HG03135 (cell line): ENCODE results near the gene PRDX2.
A peak's percentile ranks its signal among the peaks of the same experiment; 100 is the strongest.

Experiments used
- ATAC-seq: cut with Tn5 transposase; IDR thresholded peaks from one replicate; pipeline ENCODE4 v1.9.1; 2021; ENCODE audit warnings: mild to moderate bottlenecking, moderate library complexity; ENCODE audit not compliant: unreplicated experiment

The PRDX2 gene

DNA sequence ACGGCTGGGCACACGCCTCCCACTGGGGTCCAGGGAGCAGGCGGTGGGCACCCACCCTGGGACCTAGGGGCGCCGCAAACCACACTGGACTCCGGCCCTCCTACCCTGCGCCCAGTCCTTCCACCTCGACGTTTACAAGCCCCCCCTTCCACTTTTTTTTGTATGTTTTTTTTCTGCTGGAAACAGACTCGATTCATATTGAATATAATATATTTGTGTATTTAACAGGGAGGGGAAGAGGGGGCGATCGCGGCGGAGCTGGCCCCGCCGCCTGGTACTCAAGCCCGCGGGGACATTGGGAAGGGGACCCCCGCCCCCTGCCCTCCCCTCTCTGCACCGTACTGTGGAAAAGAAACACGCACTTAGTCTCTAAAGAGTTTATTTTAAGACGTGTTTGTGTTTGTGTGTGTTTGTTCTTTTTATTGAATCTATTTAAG is 8.7 kb downstream of the PRDX2 start:
- no peak for ATAC-seq

DNA sequence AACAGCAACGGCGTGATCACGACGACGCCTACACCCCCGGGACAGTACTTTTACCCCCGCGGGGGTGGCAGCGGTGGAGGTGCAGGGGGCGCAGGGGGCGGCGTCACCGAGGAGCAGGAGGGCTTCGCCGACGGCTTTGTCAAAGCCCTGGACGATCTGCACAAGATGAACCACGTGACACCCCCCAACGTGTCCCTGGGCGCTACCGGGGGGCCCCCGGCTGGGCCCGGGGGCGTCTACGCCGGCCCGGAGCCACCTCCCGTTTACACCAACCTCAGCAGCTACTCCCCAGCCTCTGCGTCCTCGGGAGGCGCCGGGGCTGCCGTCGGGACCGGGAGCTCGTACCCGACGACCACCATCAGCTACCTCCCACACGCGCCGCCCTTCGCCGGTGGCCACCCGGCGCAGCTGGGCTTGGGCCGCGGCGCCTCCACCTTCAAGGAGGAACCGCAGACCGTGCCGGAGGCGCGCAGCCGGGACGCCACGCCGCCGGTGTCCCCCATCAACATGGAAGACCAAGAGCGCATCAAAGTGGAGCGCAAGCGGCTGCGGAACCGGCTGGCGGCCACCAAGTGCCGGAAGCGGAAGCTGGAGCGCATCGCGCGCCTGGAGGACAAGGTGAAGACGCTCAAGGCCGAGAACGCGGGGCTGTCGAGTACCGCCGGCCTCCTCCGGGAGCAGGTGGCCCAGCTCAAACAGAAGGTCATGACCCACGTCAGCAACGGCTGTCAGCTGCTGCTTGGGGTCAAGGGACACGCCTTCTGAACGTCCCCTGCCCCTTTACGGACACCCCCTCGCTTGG is 9.3 kb downstream of the PRDX2 start:
- no peak for ATAC-seq

DNA sequence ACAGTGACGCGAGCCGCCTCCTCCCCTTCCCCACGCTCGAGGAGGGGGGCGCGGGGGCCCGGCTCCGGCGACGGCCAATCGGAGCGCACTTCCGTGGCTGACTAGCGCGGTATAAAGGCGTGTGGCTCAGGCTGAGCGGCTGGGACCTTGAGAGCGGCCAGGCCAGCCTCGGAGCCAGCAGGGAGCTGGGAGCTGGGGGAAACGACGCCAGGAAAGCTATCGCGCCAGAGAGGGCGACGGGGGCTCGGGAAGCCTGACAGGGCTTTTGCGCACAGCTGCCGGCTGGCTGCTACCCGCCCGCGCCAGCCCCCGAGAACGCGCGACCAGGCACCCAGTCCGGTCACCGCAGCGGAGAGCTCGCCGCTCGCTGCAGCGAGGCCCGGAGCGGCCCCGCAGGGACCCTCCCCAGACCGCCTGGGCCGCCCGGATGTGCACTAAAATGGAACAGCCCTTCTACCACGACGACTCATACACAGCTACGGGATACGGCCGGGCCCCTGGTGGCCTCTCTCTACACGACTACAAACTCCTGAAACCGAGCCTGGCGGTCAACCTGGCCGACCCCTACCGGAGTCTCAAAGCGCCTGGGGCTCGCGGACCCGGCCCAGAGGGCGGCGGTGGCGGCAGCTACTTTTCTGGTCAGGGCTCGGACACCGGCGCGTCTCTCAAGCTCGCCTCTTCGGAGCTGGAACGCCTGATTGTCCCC is 10.1 kb downstream of the PRDX2 start, which contains the start of gene JUNB:
JUNB (plus strand) TSS at position 142 of the 706 bp plus-strand sequence; CDS start at position 428, 286 bp downstream.
- peak; percentile 31 for ATAC-seq

DNA sequence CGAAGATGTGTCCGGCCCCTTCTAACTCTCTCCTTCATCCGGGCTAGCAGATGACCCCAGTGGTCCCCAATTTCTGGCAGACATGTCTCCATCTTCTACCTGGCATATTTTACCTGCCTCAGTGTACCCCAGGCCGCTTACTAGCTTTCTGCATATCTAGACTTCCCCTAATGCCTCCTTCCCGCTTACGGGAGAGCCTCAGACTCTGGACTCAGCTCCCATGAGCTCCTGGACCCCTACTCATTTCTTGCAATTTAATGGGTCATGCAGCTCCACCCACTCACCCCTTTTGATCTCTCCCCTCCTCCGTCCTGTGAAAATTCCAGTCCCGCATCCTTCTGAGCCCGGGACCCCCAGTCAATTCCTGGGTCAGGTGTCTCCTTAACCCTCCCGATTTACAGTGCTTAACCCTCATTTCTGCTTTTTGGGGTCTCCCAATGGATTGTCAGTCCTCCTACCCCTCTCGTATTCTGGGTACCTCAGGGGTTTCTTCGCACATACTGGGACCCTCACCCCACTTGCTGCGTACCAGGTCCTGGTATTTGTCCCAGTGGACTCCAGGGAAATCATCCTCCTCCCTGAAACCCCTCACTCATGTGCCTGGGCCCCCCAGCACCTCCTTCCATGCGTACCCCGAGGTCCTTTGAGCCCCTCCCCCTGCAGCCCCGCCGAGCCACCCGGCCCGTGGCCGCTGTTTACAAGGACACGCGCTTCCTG is 10.8 kb downstream of the PRDX2 start:
- ATAC-seq = no peak

DNA sequence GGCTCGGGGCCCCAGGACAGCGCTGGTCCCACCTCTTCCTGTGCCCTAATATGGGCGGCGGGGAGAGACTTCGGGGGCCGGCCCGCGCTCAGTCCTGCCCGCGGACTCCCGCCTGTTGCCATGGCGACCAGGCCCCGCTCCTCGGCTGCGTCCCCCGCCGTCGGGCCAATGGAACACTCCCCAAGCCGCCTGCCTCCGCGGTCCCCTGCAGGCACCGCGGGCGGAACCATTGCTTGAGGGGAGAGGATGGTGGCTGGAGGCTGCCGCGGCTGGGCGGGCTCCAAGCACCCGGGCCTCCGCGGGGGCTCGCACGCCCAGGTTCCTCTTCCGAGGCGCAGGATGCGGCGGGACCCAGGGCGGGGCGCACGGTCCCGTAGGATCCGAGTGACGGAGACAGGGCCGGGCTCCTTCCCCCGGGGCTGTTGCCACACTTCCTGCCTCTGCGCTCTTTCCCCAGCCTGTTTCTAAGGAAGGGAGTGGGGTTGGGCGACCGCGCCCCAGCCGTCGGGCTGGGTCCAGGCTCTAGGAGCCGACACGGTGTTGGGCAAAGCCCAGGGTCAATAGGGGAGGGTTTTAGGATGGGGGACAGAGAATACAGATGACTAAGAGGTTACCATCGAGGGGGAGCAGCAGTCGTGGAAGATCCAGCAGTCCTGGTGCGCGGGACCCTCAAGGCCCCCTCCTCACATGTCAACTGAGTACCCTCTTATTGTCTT is 11.5 kb downstream of the PRDX2 start:
- ATAC-seq = peak; percentile 46

DNA sequence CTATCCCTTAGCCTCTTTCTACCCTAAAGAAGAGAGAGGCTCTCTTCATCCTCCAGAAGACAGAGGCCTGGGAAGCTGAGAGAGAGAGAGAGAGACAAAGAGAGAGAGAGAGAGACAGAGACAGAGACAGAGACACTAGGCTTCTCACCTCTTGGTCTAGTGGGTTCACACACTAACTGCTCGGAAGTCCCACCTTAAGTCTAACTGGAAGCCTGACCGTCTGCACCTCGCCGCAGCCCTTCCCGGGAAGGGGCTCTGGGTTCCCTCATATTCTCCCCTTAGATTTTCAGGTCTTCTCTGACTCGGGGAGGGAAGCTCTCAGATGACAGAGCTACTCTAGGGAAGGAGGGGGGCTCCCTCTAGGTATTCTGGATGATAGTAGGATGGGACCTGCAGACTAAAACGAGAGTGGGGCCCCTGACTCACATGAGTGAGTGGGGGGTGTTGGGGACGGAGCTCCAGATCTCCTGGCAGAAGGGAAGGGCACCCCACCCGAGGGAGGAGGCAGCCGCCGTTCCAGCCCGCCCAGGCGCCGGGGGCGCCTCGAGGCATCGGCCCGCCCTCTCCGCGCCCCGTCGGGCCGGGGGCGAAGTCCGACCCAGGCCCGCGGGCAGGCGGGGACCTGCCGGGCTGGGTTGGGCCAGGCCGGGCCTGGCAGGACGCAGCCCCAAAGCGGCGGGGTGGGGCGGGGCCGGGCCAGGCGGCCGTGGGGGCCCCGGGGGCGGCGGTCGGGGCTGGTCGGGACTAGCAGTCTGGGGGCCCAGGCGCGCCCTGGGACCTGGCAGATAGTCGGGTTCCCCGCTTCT is 12.3 kb downstream of the PRDX2 start:
- ATAC-seq = no peak

DNA sequence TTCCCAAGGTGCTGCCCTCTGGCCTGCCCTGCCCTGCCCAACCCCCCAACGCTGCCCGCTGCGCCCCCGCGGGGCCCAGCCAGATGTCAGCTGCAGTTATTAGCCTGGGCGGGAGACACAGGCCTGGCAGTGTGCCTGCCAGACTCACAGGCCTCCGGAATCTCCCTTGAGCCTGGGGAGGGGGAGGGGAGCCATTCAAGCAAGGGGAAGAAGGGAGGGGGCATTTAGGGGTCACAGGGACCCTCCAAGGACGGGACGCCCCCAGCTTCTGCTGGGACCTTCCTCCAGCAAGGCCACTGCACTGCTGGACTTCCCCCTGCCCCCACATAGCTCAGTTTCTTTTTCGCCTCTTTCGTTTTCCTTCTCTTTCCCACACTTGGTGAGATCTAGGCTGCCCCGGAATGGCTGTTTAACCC is 12.9 kb downstream of the PRDX2 start:
- no peak for ATAC-seq

DNA sequence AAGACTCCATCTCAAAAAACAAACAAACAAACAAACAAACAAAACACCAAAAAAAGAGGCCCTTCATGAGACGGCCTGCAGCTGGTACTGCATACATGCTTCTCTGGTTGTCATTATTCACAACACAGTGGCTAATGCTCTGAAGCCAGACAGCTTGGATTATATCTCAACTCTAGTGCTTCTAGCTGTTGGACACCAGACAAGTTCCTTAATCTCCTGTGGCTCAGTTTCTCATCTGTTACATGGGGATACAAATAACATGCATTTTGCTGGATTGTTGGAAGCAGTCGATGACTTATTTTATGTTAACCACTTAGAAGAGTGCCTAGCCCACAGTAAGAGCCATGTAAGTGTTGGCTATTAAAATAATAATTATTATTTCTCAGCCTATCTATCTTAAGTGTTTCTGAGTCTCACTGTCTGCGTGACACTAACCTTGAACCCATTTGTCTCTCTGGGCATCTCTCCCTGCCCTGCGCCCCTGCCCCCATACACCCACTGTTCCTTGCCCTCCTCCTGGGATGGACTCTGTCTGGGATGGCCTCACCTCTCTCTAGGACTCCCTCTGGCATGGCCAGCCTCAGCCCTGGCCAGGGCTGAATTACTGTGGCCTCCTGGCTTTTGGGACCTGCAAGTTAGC is 13.4 kb downstream of the PRDX2 start:
- ATAC-seq = no peak

DNA sequence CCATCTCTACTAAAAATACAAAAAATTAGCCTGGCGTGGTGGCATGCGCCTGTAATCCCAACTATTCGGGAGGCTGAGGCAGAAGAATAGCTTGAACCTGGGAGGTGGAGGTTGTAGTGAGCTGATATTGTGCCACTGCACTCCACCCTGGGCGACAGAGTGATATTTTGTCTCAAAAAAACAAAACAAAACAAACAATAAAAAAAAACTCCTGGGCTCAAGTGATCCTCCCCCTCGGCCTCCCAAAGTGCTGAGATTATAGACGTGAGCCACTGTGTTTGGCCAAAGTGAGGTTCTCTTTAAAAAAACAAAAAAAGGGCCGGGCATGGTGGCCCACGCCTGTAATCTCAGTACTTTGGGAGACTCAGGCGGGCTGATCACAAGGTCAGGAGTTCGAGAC is 14.1 kb downstream of the PRDX2 start:
- no peak for ATAC-seq

DNA sequence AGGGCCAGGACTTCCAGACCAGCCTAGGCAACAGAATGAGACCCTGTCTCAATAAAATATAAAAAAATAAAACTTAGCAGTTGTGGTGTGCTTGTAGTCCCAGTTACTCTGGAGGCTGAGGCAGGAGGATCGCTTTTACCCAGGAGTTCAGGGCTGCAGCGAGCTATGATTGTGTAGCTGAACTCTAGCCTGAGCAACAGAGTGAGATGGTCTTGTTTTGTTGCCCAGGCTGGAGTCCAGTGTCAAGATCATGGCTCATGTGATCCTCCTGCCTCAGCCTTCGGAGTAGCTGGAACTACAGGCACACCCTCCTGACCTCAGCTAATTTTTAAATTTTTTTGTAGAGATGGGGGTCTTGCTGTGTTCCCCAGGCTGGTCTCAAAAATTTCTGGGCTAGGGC is 14.6 kb downstream of the PRDX2 start:
- ATAC-seq = no peak

DNA sequence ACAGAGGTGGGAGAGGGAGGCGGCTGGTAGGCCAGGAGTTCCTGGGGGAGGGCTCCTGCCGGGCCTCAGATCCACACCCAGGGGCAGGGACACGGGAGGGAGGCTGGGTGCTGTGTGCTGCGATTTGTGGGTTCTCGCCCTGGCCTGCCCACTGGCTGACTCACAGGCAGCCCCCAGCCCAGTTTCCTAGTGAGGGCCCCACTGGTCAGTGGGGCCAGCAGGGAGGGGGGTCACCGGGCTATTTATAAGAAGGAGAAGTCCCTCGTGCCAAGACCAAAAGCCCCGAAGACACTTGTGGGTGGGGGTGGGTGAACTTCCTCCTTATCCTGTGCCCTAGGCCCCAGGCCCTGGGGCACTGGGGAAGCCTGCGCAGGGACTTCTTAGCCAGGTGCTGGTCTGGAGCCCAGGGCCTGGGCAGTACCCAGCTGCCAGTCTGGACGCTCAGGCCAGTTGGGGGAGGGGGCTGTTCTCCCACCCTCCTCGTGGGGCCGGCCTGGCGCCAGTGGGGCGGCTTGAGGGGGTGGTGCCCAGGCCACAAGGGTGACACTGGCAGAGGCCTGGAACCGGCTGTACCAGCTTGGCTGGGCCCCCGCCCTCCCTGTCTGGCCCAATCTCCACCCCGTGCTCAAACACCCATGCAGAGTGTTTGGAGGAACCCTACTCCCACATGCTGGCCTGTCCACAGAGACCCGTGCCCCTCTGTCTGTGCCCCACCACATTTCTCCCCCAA is 15.3 kb downstream of the PRDX2 start:
- ATAC-seq = no peak

DNA sequence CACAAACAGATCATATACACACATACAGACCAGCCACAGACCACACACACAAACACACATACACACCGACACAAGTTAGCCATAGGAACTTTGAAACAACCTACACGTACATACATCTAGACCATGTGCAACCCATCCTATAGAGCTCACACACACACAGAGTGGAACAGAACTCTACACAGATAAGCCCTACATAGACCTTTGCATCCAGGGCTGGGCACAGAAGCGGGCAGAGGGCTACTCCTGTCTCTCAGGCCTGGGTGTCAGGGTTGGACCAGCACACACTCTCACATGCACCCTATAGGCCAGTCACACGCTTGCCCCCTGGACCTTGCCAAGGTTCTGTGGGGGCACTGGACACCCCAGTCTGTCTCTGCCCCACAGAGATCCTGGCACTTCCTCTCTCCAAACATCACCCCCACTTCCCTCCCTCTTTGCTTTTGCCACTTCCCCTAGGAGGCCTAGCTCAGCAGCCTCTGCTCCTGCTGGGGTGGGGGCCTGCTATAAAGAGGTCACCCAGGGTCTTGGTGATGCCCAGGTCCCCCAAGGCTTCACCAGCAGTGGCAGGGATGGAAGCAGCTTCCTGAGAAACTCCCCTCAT is 16.1 kb downstream of the PRDX2 start:
- ATAC-seq = no peak

DNA sequence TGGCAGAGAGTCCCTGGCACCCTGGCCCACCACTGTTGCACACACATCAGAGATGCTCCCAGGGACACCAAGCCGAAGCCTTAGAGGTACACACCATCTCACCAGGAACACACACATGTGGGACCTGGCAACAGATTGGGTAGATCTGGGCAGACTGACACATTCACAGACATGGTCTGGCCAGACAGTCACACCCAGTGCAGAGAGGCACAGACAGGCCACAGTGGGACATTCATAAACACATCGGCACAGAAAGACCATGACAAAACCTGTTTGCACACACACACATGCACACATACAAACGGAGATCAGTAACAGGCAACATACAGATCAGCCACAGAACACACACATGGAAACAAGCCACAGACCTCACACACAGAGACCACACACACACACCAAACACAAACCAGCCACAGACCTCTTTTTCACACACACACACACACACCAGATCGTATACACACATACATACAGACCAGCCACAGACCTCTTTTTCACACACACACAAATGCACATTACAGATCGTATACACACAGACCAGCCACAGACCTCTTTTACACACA is 16.6 kb downstream of the PRDX2 start:
- ATAC-seq = no peak

DNA sequence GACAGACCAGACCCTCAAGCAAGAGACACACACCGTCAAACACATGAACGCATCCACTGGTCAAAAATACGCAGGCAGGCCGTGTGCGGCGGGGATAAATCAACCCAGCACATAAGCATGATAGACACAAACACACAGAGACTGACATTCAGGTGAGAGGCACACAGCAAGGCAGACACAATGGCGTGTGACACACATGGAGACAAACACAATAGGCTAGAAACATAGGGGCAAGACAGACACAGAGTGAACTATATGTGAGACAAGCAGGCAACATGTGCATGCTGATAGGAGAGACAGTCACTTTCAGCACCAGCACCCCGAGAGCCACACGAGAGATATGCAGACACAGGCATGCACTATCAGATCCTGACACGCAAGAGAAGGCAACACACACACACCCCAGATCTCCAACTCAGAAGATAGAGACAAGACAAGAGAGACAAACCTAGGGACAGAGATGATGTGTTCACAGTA is 17.2 kb downstream of the PRDX2 start:
- ATAC-seq = no peak

DNA sequence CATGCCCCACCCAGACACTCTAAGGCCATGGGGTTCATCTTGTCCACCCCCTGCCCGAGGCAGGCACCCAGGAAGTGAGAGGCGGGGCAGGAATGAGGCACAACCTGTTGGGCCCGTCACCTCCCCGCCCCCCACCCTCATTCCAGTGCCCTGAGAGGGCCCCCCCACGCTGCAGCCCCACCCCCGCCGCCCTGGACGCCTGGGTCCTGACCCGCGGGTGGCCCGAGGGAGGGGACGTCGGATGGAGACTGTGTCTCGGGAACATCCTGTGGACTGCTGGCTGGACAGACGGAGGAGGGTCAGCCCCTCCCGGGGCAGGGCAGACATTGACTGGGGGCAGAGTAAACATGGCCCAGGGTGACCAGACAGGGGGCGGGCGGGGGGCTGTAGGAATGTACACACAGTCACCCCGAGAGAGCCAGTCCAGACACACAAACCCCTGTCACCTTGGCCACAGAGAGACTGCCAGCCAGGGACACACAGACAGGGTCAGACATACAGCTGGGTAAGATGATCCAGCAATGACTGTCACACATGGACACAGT is 17.7 kb downstream of the PRDX2 start:
- no peak for ATAC-seq

DNA sequence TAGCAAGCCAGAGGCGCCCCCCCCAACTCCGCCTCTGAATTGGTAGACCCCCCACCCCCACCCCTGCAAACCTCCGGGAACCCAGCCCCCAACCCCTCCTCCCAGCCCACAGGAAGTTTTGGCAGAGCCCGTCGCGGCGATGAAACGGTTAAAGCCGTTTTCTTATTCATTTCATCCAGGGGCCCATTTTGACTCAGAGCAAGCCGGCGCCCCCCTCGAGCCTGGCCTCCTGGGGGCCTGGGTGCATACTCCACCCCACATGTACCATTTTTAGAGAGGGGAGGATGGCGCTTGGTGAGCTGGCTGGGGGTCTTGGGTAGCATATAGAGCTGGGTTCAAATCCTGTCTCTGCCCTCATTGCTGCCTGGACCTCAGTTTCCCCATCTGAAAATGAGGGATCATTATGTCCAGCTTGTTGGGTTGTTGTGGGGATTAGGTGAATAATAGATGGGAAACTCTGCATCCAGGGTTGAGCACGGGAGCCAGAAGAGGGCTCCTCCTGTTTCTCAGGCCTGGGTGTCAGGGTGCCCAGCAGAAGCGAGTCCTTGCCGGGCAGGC is 18.2 kb downstream of the PRDX2 start:
- ATAC-seq = no peak
